Measurements from ENCODE around the gene FBXW7.
A peak's percentile ranks its signal among the peaks of the same experiment; 100 is the strongest.

FBXW7 gene

DNA sequence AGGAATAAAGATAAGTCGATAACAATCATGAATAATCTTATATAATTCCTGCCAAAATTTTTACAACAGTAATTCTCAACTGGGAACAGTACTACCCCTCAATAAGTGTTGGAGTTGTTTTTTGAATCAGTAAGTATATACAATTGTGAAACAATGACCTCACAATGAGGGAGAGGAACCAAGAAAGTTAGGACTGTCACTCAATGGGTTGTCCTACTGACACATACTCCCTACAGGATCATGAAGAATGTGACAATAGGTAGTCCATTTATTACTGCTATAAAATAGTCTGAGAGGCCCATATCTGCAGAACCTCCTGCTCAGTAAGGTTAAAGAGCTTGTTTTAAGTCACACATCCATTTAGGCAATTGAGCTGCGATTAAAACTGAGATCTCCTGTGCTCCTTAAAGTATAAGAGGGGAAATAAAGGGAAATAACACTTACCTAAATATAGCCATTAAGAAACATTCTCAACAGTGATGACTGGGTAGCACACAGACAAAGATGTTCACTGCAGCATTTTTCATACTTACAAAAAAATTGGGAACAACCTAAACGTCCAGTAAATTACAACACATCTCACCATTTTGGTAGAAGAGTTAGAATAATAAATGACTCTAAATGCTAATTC is 26.2 kb downstream of the FBXW7 start:
- no peak for DNase-seq

DNA sequence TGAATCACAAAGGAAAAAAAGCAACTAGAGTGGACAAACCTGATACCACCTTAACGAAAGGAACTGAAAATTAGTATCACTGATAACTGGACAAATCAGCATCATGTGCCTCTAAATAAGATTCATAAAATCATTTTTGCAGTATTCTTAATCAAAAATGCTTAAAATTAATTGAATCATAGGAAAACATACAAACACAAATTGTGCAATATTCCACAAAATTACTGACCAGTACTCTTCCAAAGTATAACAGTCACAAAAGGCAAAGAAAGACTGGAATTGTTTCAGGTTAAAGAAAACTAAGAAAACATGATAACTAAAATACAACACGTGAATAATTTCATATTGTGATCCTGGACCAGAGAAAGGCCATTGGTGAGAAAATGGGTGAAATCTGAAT is 27.1 kb downstream of the FBXW7 start:
- no peak for DNase-seq

DNA sequence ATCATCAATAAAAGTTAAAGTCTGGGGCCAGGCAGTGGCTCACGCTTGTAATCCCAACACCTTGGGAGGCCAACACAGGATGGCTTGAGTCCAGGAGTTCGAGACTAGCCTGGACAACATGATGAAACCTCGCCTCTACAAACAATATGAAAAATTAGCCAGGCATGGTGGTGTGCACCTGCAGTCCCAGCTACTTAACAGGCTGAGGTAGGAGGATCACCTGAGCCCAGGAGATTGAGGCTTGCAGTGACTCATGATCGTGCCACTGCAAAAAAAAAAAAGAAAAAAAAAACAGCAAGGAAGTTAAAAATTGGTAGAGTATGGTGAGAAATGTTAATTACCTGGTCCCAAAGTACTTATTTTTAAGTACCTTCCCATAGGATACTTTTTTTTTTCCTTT is 27.5 kb downstream of the FBXW7 start:
- DNase-seq, result no peak

DNA sequence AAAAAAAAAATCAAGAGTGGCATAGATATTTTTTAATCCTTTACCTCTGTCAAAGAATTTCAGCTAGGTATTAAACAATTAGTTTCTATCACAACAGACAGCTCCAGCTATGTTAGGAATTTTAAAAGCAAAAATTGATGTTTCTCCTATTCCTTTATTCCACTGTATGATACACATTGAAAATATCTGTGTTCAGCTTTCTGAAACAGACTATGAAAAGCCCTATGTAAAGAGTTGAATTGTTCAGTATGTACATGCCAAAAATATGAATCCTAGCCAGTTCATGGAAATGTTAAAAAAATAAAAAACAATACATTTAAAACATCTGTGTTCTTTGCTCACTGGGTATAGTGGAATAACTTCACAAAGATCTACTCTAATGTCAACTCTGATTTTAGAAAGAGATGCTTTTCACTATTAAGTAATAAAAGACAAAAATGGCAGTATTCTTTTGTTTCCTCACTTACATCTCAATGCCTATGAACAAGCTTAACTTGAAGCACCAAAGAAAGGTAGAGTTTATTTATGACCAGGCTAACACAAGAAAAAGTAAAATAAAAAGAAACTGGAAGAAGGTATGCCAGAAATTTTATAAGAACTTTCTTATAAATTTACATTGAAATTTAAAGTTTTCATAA is 32.1 kb downstream of the FBXW7 start:
- DNase-seq, result no peak

DNA sequence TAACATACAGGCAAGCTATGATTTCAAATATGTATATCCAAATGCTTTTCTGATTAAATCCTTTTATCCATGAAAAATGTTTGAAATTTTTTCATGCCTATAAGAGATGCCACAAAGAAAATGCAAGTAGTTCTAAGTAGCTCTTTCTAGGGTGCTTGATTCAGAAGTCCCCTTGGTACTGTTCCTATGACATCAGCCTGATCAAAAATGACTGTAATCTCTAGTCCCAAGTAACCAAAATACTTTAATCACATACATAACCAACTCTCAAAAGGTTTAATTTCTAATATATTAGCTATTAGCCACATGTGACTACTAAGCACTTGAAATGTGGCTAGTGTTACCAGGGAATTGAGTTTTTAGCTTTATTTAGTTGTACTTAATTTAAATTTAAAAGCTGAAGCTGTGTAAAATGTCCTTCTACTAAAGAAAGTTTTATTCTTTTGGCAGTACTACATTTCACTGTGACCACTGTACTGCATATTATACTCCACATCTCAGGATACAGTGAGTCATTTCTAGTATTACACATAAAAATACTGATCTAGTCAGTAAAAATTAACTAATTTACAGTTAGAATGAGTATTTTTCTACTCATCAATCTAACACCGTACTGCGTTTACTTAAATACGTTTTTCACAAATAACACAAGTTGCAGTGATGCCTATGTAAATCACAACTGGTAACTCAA is 33.9 kb downstream of the FBXW7 start:
- DNase-seq, result peak; percentile 27

DNA sequence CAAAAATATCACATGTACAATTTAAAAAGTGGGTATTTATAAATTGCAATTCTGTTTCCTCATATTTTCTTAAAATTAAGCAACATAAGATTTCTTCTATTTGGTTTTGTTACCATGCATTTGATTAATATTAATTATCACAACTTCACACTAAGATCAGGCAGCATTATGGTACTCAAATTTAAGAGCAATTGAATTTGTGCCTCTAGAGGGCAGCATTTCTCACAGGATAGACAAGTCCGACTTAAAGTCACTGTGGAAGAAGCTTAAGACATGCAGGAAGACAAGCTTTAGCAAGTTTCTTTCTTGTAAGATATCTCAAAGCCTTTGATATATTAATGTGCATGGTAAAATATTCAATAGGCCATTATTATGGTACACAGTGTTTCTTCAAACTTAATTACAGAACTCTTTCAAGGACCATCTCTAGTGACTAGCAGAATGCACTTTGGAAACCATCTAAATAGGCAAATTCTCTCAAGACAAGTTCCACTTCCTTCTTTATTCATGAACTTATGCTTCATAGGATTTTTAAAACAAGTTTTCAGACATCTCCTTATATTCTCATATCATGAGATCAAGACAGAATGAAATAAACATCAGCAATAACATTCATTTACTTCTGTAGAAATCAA is 35.0 kb downstream of the FBXW7 start:
- DNase-seq, result peak; percentile 82

DNA sequence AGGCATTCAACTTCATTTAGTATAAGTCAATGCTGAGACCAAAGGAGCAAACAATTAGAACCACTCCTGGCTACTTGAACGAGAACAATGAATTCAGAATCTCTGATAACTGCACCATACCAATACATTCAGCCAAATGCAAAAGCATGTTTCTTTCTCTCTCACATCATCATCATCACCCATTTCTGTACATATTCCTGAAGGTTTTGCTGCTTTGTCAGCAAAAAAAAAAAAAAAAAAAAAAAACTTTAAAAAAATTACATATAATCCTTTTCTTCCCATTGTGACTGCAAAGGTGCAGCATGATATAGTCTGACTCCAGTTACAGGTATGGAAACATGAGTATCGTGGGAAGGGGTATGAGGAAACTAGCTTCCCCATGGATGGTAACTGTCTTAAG is 35.6 kb downstream of the FBXW7 start:
- DNase-seq, result no peak

DNA sequence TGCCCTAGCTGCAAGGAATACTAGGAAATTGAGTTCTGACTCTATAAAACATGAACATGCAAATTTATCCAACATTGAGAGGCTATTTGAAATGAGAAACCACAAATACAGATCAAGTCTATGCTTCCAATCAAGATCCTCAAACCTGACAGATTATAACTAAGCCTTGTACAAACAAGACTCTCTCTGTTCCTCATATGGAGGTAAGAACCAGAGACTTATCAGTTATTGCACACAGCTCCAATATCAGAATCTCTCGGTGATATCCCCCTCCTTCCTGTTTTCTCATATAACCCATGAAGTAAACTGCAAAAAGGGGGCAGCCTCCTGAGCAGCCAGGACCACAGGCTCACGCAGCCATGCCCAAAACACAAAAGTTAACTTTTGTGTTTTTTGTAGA is 36.5 kb downstream of the FBXW7 start:
- DNase-seq, result no peak

DNA sequence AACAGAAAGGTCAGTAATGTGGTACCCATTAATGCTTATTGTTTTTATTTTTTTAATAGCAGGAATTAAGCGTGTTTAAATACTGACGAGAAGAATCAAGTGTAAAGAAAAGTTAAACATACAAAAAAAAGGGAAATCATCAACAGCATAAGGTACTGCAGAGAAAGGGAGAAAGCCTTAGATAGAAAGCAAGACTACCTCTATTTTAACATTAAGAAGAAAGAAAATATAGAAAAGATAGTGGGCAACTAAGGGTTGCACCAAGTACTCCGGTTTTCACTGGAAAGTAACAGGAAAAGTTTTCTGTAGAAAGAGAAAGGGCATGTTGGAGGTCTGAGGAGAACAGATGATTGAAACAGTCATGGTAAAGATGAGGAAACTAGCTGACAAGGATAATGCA is 41.9 kb downstream of the FBXW7 start:
- DNase-seq, result no peak

DNA sequence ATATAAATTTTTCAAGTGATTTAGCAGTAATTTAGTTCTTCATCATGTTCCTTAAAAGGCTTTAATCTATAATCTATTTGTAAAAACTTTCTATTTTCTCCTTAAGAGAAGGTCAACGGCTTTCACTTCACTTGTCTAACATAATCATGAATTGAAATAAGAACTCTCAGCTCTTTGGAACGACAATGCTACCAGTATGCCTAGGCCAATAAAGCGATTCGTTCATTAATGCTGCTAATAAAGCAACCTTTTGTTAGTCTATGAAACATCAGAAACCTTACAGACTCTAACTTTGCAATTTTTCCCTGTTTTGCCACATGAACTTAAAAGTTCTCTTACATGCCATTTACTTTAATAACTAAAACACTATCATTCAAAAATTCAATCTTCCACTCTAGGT is 47.6 kb downstream of the FBXW7 start:
- no peak for DNase-seq

DNA sequence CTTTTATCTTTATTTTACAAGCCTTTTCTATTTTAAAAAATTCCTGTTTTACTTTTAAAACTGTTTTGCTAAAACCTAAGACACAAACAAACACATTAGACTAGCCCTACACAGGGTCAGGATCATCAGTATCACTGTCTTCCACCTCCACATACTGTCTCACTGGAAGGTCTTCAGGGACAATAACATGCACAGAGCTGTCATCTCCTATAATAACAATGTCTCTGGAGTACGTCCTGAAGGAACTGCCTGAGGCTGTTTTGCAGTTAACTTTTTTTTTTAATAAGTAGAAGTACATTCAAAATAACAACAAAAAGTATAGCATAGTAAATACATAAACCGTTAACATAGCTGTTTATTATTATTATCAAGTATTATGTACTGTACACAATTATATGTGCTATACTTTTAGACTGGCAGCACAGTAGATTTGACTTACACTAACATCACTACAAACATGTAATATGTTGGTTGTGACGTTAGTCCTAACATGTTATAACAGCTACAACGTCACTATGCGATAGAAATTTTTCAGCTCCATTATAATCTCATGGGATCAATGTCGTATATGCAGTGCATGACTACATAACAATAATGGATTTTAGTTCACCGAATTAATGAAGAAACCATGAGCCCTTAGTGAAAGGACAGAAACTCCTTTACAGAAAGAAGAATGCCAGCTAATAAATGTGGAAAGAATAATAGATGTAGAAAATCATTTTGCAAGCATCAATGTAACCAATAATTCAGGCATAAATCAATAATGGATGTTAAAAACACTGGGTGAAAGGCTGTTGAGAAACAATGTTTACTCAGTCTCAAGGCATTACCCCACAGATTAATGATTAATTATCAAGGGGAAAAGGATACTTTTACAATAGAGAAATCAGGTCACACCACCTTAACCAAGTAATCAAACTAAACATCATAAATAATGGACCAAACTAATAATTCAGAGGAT is 49.2 kb downstream of the FBXW7 start:
- no peak for DNase-seq

DNA sequence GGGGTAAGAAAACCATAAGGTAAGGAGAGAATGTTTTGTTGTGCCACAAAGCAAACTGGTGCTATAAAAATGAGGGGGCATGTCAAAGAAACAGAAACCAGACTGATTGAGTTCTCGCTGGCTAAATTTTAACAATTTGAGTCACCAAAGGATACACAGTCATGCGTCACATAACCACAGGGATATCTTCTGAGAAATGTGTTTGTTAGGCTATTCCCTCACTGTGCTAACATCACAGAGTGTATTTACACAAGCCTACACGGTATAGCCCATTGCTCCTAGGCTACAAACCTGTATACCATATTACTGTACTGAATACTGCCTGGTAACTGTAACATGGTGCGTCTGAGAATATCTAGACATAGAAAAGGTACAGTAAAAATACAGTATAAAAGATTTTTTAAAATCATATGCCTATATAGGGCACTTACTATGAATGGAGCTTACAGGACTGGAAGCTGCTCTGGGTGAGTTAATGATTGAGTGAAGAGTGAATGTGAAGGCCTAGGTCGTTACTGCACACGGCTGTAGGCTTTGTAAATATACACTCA is 50.1 kb downstream of the FBXW7 start:
- DNase-seq, result peak; percentile 92

DNA sequence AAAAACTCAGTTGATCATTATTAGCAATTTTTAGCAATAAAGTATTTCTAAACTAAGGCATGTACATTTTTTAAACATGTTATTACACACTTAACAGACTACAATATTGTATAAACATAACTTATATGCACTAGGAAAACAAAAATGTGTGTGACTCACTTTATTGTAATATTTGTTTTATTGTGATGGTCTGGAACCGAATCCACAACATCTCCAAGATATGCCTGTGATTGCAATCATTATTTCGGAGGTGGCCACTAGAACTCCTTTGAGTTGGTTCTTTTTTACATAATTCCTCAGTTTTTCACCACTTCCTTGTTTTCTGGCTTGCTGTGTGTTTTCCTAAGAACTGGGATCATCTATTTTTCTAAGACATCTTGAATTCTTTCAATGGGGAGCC is 53.7 kb downstream of the FBXW7 start:
- no peak for DNase-seq

DNA sequence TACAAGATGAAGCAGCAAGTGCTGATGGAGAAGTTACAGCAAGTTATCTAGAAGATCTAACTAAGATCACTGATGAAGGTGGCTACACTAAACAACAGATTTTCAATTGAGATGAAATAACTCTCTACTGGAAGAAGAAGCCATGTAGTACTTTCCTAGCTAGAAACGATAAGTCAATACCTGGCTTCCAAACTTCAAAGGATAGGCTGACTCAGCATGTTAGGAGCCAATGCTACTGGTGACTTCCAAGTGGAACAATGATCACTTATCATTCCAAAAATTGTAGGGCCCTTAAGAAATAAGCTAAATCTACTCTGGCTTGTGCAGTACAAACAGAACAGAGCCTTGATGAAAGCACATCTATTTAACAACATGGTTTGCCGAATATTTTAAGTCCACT is 55.0 kb downstream of the FBXW7 start:
- no peak for DNase-seq

DNA sequence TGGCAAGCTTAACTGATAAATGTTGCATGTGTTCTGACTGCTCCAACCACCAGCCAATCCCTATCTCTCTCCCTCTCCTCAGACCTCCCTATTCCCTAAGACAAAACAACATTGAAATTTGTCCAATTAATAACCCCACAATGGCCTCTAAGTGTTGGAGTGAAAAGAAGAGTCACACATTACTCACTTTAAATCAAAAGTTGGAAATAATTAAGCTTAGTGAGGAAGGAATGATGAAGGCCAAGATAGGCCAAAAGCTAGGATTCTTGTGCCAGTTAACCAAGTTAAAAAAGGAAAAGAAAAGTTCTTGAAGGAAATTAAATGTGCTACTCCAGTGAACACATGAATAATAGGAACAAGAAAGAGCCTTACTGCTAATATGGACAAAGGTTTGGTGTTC is 55.6 kb downstream of the FBXW7 start:
- DNase-seq, result no peak

DNA sequence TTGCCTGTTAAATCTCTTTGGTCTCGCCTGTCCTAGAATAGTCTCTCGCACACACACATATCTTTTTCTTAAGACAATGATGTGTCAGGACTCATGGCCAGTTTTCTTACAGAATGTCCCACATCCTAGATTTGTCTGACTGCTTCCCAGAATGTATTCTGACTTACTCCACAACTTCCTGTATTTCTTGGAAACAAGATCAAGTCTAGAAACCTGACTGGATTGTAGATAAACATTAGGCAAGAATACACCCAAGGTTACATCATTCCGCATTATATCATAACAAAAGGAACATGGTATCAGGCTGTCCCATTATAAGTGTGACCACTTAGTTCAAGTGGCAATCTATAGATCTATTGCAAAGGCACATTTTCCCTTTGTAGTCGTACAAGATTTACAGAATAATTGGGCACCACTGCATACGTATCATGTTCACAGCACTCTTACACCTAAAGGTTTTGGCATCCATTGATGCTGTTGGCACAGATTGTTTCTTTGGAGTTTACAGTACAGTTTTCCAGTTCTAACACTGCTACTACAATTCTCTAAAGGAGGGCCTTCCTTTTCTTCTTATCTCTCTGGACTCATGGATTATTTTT is 56.4 kb downstream of the FBXW7 start:
- no peak for DNase-seq

DNA sequence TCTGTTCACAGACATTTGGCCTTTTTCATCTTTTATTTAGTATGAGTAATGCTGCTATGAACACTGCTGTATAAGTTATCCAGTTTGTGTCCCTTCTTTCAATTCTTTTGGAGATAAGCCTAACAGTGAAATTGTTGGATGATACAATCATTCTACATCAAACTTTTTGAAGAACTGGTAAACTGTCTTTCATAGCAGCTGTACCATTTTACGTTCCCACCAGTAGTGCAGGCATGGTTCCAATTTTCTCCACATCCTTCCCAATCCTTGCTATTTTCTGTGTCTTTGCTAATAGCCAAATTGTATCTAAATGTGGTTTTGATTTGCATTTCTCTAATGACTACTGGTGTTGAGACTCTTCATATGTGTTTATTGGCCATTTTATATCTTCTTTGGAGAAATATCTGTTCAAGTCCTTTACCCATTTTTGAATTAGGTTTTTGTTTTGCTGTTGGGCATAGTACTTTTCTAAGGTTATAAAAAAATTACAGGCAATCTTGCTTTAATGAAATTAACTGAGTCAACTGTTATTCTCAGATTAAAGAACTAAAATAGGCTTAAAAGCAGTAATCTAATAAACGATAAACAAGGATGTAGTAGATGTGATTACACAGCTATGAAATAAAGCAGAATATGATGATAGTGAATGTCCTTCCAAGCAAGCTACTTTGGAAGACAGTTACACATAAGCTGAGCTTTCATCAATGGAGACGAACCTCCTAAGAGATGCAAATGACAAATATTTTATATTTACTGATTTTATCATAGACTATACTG is 57.2 kb downstream of the FBXW7 start:
- no peak for DNase-seq

DNA sequence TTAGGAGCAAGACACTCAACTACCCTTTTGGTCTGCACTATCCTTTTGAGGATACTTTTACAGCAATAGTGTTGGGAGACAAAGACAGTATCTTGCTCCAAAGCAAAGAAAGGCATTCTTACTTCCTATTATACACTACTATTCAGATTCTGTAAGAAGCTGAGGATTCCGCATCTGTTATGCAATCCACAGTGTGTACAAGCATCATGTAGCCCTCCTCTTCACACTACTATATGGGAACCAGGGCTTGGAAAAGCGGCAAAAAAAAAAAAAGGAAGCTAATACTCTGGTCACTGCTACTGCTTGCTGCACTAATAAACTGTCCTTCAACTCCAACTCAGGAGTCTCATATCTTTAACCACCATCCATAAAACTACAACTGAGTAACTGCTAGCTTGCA is 59.1 kb downstream of the FBXW7 start:
- no peak for DNase-seq

DNA sequence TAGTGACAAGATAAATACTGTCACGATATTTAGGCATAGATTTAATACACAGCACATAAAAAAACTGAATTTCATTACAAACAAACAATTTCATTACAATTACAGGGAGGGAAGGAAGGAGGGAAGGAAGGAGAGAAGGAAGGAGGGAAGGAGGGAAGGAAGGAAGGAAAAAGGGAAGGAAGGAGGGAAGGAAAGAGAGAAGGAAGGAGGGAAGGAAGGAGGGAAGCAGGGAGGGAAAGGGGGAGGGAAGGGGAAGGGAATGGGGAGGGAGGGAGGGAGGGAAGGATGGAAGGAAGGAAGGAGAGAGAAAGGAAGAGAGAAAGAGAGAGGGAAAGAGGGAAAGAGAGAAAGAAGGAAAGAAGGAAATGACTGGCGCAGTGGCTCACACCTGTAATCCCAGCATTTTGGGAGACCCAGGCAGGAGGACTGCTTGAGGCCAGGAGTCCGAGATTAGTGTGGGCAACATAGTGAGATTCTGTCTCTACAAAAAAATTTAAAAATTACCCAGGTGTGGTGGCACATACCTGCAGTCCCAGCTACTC is 64.6 kb downstream of the FBXW7 start:
- DNase-seq, result no peak

DNA sequence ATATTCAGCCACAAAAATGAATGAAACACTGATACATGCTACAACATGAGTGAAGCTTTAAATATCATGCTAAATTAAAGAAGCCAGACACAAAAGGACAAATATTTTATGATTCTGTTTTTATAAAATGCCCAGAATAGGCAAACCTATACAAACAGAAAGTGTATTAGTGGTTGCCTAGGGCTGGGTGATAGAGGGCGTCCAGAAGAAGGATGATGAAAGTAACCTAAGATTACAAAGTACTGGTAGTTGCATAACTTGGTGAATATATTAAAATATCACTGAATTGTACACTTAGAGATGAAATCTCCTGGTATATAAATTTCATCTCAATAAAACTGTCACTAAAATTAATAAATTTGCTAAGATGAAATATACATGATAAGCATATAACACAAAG is 67.5 kb downstream of the FBXW7 start:
- no peak for DNase-seq

DNA sequence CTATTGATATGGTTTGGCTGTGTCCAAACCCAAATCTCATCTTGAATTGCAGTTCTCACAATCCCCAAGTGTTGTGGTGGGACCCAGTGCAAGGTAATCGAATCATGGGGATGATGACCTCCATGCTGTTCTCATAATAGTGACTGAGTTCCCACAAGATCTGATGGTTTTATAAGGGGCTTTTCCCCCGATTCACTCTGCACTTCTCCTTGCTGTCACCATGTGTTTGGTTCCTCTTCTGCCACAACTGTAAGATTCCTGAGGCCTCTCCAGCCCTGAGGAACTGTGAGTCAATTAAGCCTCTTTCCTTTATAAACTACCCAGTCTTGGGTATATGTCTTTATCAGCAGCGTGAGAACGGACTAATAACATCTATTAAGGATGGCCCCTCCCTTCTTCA is 68.8 kb downstream of the FBXW7 start:
- no peak for DNase-seq
